Fibroblast of skin of right biceps (primary cell): ENCODE measurements around the gene VAT1L.

Experiments
- DNase-seq: peaks from one replicate; pipeline ENCODE4 v3.0.0-alpha.2; 2013

The VAT1L gene

GRCh38 chr16:78002915-78003538 lies 214.7 kb downstream of the VAT1L start:
- peak; percentile 86 for DNase-seq

DNA sequence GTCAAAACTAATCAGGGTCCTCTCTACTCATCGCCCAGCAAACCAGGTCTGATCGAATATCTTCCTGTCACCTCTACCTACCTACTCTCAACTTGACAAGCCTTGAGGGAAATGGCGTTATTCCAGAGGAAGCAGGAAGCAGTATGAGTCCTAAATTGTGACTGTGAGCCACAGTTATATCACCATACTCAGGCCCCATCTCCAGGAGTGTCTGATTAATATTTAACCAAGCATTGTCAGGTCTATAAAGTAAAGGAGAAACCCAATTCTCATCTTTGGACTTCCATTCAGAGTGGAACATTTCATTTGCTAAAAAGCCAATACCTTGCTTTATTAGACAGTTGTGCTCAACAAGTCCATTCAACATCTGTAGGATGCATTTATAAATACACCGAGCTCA lies 216.2 kb downstream of the VAT1L start:
- no peak for DNase-seq

- no peak for DNase-seq
Measured at GRCh38 chr16:78005881-78006280, 217.5 kb downstream of the VAT1L start.

GRCh38 chr16:78007121-78007520 lies 218.8 kb downstream of the VAT1L start:
- DNase-seq: no peak

GRCh38 chr16:78022347-78023060 lies 234.1 kb downstream of the VAT1L start, which contains the start of gene CLEC3A:
Gene CLEC3A (plus strand): TSS chr16:78022548. CDS start chr16:78022627, 79 bp downstream.
- no peak for DNase-seq

DNA sequence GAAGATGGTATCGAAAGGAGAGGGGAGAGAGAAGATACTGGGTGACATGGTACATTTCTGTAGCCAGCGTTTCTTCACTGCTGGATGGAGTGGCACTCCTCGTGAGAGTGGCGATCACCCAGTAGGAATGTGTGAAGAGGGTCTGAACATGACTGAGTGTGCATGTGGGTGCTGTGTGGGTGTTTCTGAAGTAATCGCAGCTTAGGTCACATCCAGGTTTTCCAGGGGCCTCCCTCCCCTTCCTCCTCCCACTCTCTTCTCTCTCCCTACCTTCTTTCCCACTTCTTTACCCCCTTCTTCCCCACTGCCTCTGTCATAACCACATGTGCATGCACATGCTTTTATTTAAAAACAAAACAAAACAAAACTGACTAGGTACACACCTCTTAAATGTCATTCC lies 235.8 kb downstream of the VAT1L start:
- DNase-seq: no peak

DNA sequence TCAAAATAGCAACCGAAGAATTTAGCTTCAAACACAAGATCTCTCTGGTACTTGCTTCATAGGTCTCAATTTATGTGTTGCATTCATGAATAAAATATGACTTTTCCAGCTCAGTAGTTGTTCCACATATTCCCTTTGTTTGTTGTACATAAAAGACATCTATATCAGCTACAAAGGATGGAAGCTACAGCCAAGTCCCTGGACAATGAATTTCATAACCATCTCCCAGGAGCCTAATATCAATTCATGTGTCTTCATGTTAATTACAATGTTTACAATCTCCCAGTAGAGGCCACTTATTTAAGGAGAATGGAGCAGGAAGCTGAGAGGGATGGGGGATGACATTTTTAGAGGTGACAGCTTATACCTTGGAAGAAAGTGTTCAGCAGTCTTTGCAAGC lies 237.3 kb downstream of the VAT1L start:
- DNase-seq: no peak

DNA sequence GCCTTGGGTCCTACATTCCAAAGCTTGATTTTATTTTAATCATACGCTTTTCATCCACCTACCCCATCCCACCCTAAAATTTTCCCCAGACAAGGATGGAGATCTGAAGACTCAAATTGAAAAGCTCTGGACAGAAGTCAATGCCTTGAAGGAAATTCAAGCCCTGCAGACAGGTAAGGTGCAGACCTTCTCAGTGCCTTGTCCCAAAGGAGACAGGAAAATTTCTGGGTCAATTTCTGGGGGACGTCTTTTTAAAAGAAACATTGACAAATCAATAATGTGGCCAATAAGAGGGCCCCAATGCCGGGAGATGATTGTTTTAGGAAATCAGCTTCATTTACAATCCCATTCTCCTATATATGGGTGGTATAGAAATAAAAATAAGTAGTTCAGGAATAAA lies 239.7 kb downstream of the VAT1L start:
- DNase-seq: no peak
